Measurements from ENCODE around the gene EMC10. TPM values are rescaled to one million over a fixed set of nuclear protein-coding genes. Genes with fewer than 3 reads are reported as not detected.

EMC10 gene
- total RNA-seq, 2 experiments from 2014 or later, result 39.1 to 44.4 TPM

DNA sequence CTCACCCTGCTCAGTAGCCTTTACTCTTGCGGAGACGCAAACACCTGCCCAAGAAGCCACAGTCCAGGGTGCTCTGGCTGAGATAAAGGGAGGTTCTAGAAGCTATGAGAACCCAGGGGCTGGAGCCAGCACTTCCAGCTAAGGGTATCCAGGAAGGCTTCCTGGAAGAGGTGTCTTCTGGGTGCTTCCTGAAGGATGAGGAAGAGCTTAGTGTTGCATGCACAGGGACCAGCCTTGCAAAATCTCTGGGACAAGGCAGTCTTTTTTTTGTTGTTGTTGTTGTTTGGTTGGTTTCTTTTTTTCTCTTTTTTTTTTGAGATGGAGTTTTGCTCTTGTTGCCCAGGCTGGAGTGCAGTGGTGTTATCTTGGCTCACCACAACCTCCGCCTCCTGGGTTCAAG, 23.1 kb upstream of the EMC10 start:
- Histone ChIP-seq H3K4me2 (ENCODE audit: low read length) (no peak overlapping the region), H4K20me1 (ENCODE audit: insufficient read depth, low read length) (no peaks in the 10 kb centered on the region), H3K9me3 (ENCODE audit: low read length) (no peaks in the 10 kb centered on the region), H3K79me2 (ENCODE audit: insufficient read depth, low read depth, low read length) (no peaks in the 10 kb centered on the region), H3K36me3 (ENCODE audit: insufficient read depth, low read length) (no peaks in the 10 kb centered on the region), H3K27ac (ENCODE audit: low read depth, low read length, poor library complexity, severe bottlenecking) (no peak overlapping the region), H3K4me3 (ENCODE audit: low read depth, low read length, poor library complexity, severe bottlenecking) (no peak overlapping the region), H3K4me1 (ENCODE audit: insufficient read depth, low read length, poor library complexity, severe bottlenecking) (no peaks in the 10 kb centered on the region), H3K9me2 (ENCODE audit: insufficient read depth, low read length) (no peaks in the 10 kb centered on the region), H2AFZ (ENCODE audit: low read length) (no peak overlapping the region)
- TF ChIP-seq EZH2phosphoT487 (IDR thresholded peaks at IDR 0.05; ENCODE audit: borderline replicate concordance, low read depth, low read length), result no peak
- TF ChIP-seq, protein P1, sequence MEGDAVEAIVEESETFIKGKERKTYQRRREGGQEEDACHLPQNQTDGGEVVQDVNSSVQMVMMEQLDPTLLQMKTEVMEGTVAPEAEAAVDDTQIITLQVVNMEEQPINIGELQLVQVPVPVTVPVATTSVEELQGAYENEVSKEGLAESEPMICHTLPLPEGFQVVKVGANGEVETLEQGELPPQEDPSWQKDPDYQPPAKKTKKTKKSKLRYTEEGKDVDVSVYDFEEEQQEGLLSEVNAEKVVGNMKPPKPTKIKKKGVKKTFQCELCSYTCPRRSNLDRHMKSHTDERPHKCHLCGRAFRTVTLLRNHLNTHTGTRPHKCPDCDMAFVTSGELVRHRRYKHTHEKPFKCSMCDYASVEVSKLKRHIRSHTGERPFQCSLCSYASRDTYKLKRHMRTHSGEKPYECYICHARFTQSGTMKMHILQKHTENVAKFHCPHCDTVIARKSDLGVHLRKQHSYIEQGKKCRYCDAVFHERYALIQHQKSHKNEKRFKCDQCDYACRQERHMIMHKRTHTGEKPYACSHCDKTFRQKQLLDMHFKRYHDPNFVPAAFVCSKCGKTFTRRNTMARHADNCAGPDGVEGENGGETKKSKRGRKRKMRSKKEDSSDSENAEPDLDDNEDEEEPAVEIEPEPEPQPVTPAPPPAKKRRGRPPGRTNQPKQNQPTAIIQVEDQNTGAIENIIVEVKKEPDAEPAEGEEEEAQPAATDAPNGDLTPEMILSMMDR (conservative IDR thresholded peaks at IDR 0.05; ENCODE audit: low read length), result no peak
- intact Hi-C loops (cut with micrococcal nuclease; ENCODE audit: unreplicated experiment), result no loop called here
- ChIA-PET POLR2A (no interaction called here), CTCF (ENCODE audit: unreplicated experiment) (no interaction called here)
- DNase-seq (ENCODE audit: low spot score), result no peak
- BruUV-seq (replicated peaks), result no TSS peak

DNA sequence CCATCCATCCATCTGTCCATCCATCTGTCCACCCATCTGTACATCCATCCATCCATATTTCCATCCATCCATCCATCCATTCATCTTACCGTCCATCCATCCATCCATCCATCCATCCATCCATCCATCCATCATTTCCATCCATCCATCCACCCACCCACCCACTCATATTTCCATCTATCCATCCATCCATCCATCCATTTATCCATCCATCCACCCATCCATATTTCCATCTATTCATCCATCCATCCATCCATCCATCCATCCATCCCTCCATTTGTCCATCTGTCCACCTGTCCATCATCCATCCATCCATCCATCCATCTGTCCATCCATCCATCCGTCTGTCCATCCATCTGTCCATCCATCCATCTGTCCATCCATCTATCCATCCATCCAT, 20.3 kb upstream of the EMC10 start:
- POLR2A ChIA-PET, result no interaction called here
- intact Hi-C loops (cut with micrococcal nuclease; ENCODE audit: unreplicated experiment), result no loop called here
- CTCF ChIA-PET (ENCODE audit: unreplicated experiment), result no interaction called here
- peaks cover 17% of the 10 kb centered on the region for H3K4me1 ChIP-seq (ENCODE audit: insufficient read depth, low read length, poor library complexity, severe bottlenecking)
- no peaks in the 10 kb centered on the region for H4K20me1 ChIP-seq (ENCODE audit: insufficient read depth, low read length)
- H3K36me3 ChIP-seq (ENCODE audit: insufficient read depth, low read length), result no peaks in the 10 kb centered on the region
- no TSS peak for BruUV-seq (replicated peaks)
- DNase-seq (ENCODE audit: low spot score), result no peak
- H3K27ac ChIP-seq (ENCODE audit: low read depth, low read length, poor library complexity, severe bottlenecking), result no peak overlapping the region
- H3K9me3 ChIP-seq (ENCODE audit: low read length), result no peaks in the 10 kb centered on the region
- no peaks in the 10 kb centered on the region for H3K79me2 ChIP-seq (ENCODE audit: insufficient read depth, low read depth, low read length)
- TF ChIP-seq, protein P1 (conservative IDR thresholded peaks at IDR 0.05; ENCODE audit: low read length), result no peak
- TF ChIP-seq EZH2phosphoT487 (IDR thresholded peaks at IDR 0.05; ENCODE audit: borderline replicate concordance, low read depth, low read length), result no peak
- H3K4me3 ChIP-seq (ENCODE audit: low read depth, low read length, poor library complexity, severe bottlenecking), result no peak overlapping the region
- H2AFZ ChIP-seq (ENCODE audit: low read length), result no peak overlapping the region
- no peak overlapping the region for H3K4me2 ChIP-seq (ENCODE audit: low read length)
- no peaks in the 10 kb centered on the region for H3K9me2 ChIP-seq (ENCODE audit: insufficient read depth, low read length)

DNA sequence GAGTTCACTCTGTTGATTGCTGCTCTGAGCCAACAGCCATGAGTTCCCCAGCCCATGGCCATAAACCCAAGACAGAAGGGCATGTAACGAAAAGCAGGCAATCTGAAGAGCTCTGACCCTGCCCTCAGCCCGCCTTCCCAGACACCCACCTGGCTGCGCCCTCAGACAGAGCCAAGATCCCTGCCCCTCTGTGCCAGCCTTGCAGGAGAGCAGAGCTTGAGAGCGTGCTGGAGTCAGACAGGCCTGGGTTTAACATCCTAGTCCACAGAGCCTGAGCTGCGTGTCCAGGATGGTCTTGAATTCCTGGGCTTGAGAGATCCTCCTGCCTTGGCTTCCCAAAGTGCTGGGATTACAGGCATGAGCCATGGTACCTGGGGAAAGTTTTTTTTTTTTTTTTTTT, 19.0 kb upstream of the EMC10 start:
- Histone ChIP-seq H3K79me2 (ENCODE audit: insufficient read depth, low read depth, low read length) (no peaks in the 10 kb centered on the region), H3K4me2 (ENCODE audit: low read length) (no peak overlapping the region), H3K4me3 (ENCODE audit: low read depth, low read length, poor library complexity, severe bottlenecking) (no peak overlapping the region), H2AFZ (ENCODE audit: low read length) (no peak overlapping the region), H3K27ac (ENCODE audit: low read depth, low read length, poor library complexity, severe bottlenecking) (no peak overlapping the region), H3K9me2 (ENCODE audit: insufficient read depth, low read length) (no peaks in the 10 kb centered on the region), H3K36me3 (ENCODE audit: insufficient read depth, low read length) (no peaks in the 10 kb centered on the region), H3K9me3 (ENCODE audit: low read length) (no peaks in the 10 kb centered on the region), H4K20me1 (ENCODE audit: insufficient read depth, low read length) (no peaks in the 10 kb centered on the region), H3K4me1 (ENCODE audit: insufficient read depth, low read length, poor library complexity, severe bottlenecking) (peaks cover 25% of the 10 kb centered on the region)
- BruUV-seq (replicated peaks), result no TSS peak
- DNase-seq (ENCODE audit: low spot score), result no peak
- TF ChIP-seq, protein P1 (conservative IDR thresholded peaks at IDR 0.05; ENCODE audit: low read length), result no peak
- no peak for TF ChIP-seq EZH2phosphoT487 (IDR thresholded peaks at IDR 0.05; ENCODE audit: borderline replicate concordance, low read depth, low read length)
- CTCF ChIA-PET (ENCODE audit: unreplicated experiment), result no interaction called here
- POLR2A ChIA-PET, result no interaction called here
- intact Hi-C loops (cut with micrococcal nuclease; ENCODE audit: unreplicated experiment), result no loop called here
